HepG2 (cell line): ENCODE measurements around the gene C11orf68. TPM values are rescaled to one million over a fixed set of nuclear protein-coding genes. Genes with fewer than 3 reads are reported as not detected.

ENCODE experiments used
- DR1 ChIP-seq: sonication (generic); formaldehyde crosslinking; IDR thresholded peaks from 2 replicates; pipeline ENCODE4 v1.8.0; 2021; ENCODE audit warnings: mild to moderate bottlenecking, missing genetic modification reagents, inconsistent platforms
- HNRNPLL ChIP-seq: fragments of 200-400 bp; formaldehyde crosslinking; IDR thresholded peaks from 2 replicates; pipeline ENCODE4 v1.6.1; 2017; ENCODE audit warnings: mild to moderate bottlenecking, low read depth, low read length; ENCODE audit not compliant: poor library complexity, severe bottlenecking
- HOXA3 ChIP-seq: sonication (generic); formaldehyde crosslinking; IDR thresholded peaks from 2 replicates; pipeline ENCODE4 v1.5.0; 2020; ENCODE audit warnings: missing genetic modification reagents
- IRX3 ChIP-seq: sonication (generic); formaldehyde crosslinking; IDR thresholded peaks from 2 replicates; pipeline ENCODE4 v1.8.1; 2023; ENCODE audit warnings: mild to moderate bottlenecking, low read depth, missing genetic modification reagents, borderline replicate concordance
- KLF6 ChIP-seq: IDR thresholded peaks from 2 replicates; pipeline ENCODE4 v1.8.0; 2016; ENCODE audit warnings: missing biosample characterization, missing genetic modification reagents
- MTA1 ChIP-seq: sonication (generic); formaldehyde crosslinking; IDR thresholded peaks from 2 replicates; pipeline ENCODE4 v1.4.0; 2020; ENCODE audit warnings: missing genetic modification reagents, mild to moderate bottlenecking, borderline replicate concordance
- PHF20 ChIP-seq: sonication (generic); formaldehyde crosslinking; IDR thresholded peaks from 2 replicates; pipeline ENCODE4 v1.5.0; 2020; ENCODE audit warnings: mild to moderate bottlenecking, missing genetic modification reagents
- RFXAP ChIP-seq: sonication (generic); formaldehyde crosslinking; IDR thresholded peaks from 2 replicates; pipeline ENCODE4 v1.4.0; 2020; ENCODE audit warnings: missing genetic modification reagents, borderline replicate concordance
- SKI ChIP-seq: fragments of 450-650 bp; IDR thresholded peaks from one replicate; pipeline ENCODE4 v1.6.1; 2018; ENCODE audit warnings: mild to moderate bottlenecking; ENCODE audit not compliant: partially characterized antibody
- SRSF9 ChIP-seq: fragments of 200-400 bp; formaldehyde crosslinking; IDR thresholded peaks from 2 replicates; pipeline ENCODE4 v1.6.1; 2018; ENCODE audit warnings: borderline replicate concordance, mild to moderate bottlenecking, low read depth, low read length; ENCODE audit not compliant: insufficient read depth, poor library complexity, severe bottlenecking
- TEAD2 ChIP-seq: sonication (generic); formaldehyde crosslinking; IDR thresholded peaks from 2 replicates; pipeline ENCODE4 v1.9.0; 2021; ENCODE audit warnings: missing genetic modification reagents
- TEF ChIP-seq: sonication (generic); formaldehyde crosslinking; IDR thresholded peaks from 2 replicates; pipeline ENCODE4 v1.5.0; 2020; ENCODE audit warnings: missing genetic modification reagents
- ZBTB2 ChIP-seq: sonication (generic); formaldehyde crosslinking; IDR thresholded peaks from 2 replicates; pipeline ENCODE4 v1.8.0; 2022; ENCODE audit warnings: low read depth, missing genetic modification reagents
- ZFP36L2 ChIP-seq: sonication (generic); formaldehyde crosslinking; IDR thresholded peaks from 2 replicates; pipeline ENCODE4 v1.4.0; 2020; ENCODE audit warnings: missing genetic modification reagents
- ZFX ChIP-seq: sonication (generic); formaldehyde crosslinking; IDR thresholded peaks from 2 replicates; pipeline ENCODE4 v1.4.0; 2020; ENCODE audit warnings: mild to moderate bottlenecking, low read depth, missing genetic modification reagents, moderate library complexity
- ZMAT3 ChIP-seq: sonication (generic); formaldehyde crosslinking; conservative IDR thresholded peaks from 2 replicates; pipeline ENCODE4 v1.7.0; 2021; ENCODE audit warnings: missing genetic modification reagents
- ZNF124 ChIP-seq: sonication (generic); formaldehyde crosslinking; IDR thresholded peaks from 2 replicates; pipeline ENCODE4 v1.4.0; 2020; ENCODE audit warnings: missing genetic modification reagents
- ZNF180 ChIP-seq: sonication (generic); formaldehyde crosslinking; IDR thresholded peaks from 2 replicates; pipeline ENCODE4 v1.4.0; 2020; ENCODE audit warnings: low read depth, missing genetic modification reagents, borderline replicate concordance
- ZNF451 ChIP-seq: sonication (generic); formaldehyde crosslinking; IDR thresholded peaks from 2 replicates; pipeline ENCODE4 v1.5.0; 2020; ENCODE audit warnings: mild to moderate bottlenecking, missing genetic modification reagents
- ZNF484 ChIP-seq: sonication (generic); formaldehyde crosslinking; IDR thresholded peaks from 2 replicates; pipeline ENCODE4 v1.5.1; 2020; ENCODE audit warnings: mild to moderate bottlenecking, low read depth, missing genetic modification reagents, borderline replicate concordance
- ZNF558 ChIP-seq: sonication (generic); formaldehyde crosslinking; IDR thresholded peaks from 2 replicates; pipeline ENCODE4 v1.9.0; 2022; ENCODE audit warnings: mild to moderate bottlenecking, missing genetic modification reagents, borderline replicate concordance
- ZNF703 ChIP-seq: sonication (generic); formaldehyde crosslinking; IDR thresholded peaks from 2 replicates; pipeline ENCODE4 v1.5.1; 2020; ENCODE audit warnings: missing genetic modification reagents, mild to moderate bottlenecking, moderate library complexity, borderline replicate concordance
- ZNF709 ChIP-seq: sonication (generic); formaldehyde crosslinking; IDR thresholded peaks from 2 replicates; pipeline ENCODE4 v1.5.0; 2020; ENCODE audit warnings: mild to moderate bottlenecking, missing genetic modification reagents
- ZNF749 ChIP-seq: sonication (generic); formaldehyde crosslinking; IDR thresholded peaks from 2 replicates; pipeline ENCODE4 v1.8.0; 2022; ENCODE audit warnings: mild to moderate bottlenecking, missing genetic modification reagents, moderate library complexity, borderline replicate concordance
- ZNF780A ChIP-seq: sonication (generic); formaldehyde crosslinking; IDR thresholded peaks from 2 replicates; pipeline ENCODE4 v1.8.0; 2022; ENCODE audit warnings: mild to moderate bottlenecking, missing genetic modification reagents, moderate library complexity
- polyA plus RNA-seq, 8 experiments: library from polyadenylated mRNA; depleted of rRNA in 3 of 8; stranded (reverse) in 7 of 8; unstranded in 1 of 8; fragments of >200 nt; fragmentation: Illumina TruSeq in 4 of 8; extraction: Trizol in 4 of 8; gene quantifications; 2 replicates each; pipeline versions ENCODE4 v1.2.1 to v1.2.3, GENCODE V29; 2011 to 2016; ENCODE audit warnings: low read depth in 4 of 8, missing spikeins in 1 of 8, mixed read lengths in 1 of 8; ENCODE audit not compliant: insufficient read depth in 1 of 8
- total RNA-seq, 5 experiments: library from RNA; depleted of rRNA; stranded (reverse); fragments of >200 nt; fragmentation: Illumina TruSeq; extraction: Trizol; gene quantifications; 2 replicates each; pipeline ENCODE4 v1.2.3, GENCODE V29; 2016; ENCODE audit warnings: low read depth in 1 of 5
- TF ChIP-seq, protein P1 (sequence below): sonication (generic); formaldehyde crosslinking; IDR thresholded peaks from 2 replicates; pipeline ENCODE4 v1.4.0; 2020; ENCODE audit warnings: missing genetic modification reagents

Gene C11orf68
- total and polyA plus RNA-seq, 2 of the 13 experiments (the other 11 are each of a cell fraction or from before 2014, with no cell fraction given), result 8.4 to 28.3 TPM

DNA sequence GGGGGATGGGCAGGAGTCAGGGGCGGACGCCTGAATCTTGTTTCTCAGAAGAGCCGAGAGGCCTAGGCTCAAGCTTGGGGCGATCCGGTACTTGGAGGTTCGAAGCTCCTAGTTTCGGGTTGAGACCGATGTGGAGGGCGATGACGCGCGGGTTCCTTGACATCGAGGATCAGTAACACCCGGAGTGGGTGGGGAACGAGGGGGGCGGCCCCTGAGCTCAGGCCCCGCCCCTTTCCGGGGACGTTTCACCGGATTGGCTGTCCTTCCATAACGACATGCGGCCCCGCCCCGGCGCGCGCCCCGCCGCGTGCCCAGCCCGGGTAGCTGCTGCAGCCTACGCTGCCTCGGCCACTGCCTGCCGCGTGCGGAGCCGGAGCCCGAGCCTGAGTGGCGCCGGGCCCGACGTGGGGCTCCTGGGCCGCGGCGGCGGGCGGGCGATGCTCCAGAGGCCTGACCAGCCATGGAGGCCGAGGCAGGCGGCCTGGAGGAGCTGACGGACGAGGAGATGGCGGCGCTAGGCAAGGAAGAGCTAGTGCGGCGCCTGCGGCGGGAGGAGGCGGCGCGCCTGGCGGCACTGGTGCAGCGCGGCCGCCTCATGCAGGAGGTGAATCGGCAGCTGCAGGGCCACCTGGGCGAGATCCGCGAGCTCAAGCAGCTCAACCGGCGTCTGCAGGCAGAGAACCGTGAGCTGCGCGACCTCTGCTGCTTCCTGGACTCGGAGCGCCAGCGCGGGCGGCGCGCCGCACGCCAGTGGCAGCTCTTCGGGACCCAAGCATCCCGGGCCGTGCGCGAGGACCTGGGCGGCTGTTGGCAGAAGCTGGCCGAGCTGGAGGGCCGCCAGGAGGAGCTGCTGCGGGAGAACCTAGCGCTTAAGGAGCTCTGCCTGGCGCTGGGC is 28.3 kb downstream of the C11orf68 start, which contains the start of gene CCDC85B (continued):
- TF ChIP-seq ZBTB2 (CRISPR knock-in tag) (peak; percentile 83), IRX3 (CRISPR knock-in tag) (peak; percentile 90; the same call in 1 of the 2 replicates), PHF20 (peak; percentile 68; the same call in 1 of the 2 replicates), RFXAP (CRISPR knock-in tag) (peak; percentile 82), ZNF749 (CRISPR knock-in tag) (peak; percentile 72; the same call in 1 of the 2 replicates), SRSF9 (no peak), ZNF709 (CRISPR knock-in tag) (peak; percentile 96), ZMAT3 (CRISPR knock-in tag) (peak; percentile 88), ZNF484 (CRISPR knock-in tag) (no peak), ZFP36L2 (no peak), DR1 (CRISPR knock-in tag) (peak; percentile 57), SKI (peak; percentile 46), TEF (peak; percentile 40; the same call in 1 of the 2 replicates), MTA1 (CRISPR knock-in tag) (no peak), ZNF780A (CRISPR knock-in tag) (0 out of 2 replicates have a peak, but pooled peaks have one; percentile 29), ZNF558 (CRISPR knock-in tag) (peak; percentile 78; the same call in 1 of the 2 replicates), TEAD2 (CRISPR knock-in tag) (0 out of 2 replicates have a peak, but pooled peaks have one; percentile 8), ZNF124 (CRISPR knock-in tag) (peak; percentile 47; the same call in 1 of the 2 replicates), HNRNPLL (peak; percentile 63), ZNF451 (peak; percentile 76), ZNF703 (CRISPR knock-in tag) (0 out of 2 replicates have a peak, but pooled peaks have one; percentile 43), ZFX (peak; percentile 89), HOXA3 (CRISPR knock-in tag) (peak; percentile 80), KLF6 (CRISPR knock-in tag) (peak; percentile 88; the same call in 1 of the 2 replicates), ZNF180 (CRISPR knock-in tag) (no peak)
- TF ChIP-seq, protein P1, sequence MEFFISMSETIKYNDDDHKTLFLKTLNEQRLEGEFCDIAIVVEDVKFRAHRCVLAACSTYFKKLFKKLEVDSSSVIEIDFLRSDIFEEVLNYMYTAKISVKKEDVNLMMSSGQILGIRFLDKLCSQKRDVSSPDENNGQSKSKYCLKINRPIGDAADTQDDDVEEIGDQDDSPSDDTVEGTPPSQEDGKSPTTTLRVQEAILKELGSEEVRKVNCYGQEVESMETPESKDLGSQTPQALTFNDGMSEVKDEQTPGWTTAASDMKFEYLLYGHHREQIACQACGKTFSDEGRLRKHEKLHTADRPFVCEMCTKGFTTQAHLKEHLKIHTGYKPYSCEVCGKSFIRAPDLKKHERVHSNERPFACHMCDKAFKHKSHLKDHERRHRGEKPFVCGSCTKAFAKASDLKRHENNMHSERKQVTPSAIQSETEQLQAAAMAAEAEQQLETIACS (CRISPR knock-in tag), result peak; percentile 90
